Stimulated activated CD8-positive, alpha-beta memory T cell treated with anti-CD3 and anti-CD28 coated beads, Interleukin-12 subunit alpha, Interleukin-12 subunit beta, amount 100 ng/mL, for 24 hours (primary cell): ENCODE measurements around the gene LAIR2.
"Not testable (repeated sequence)": the region's sequence is repeated elsewhere in the genome, so short reads cannot be mapped to it uniquely, and the experiment has no call there.

Experiments
- DNase-seq: peaks from one replicate; pipeline ENCODE4 v3.0.0-alpha.2; 2020; ENCODE audit errors: extremely low read depth

Gene LAIR2

GRCh38 chr19:54493967-54494585 is 8.6 kb upstream of the LAIR2 start:
- DNase-seq, result no peak

GRCh38 chr19:54495284-54495683 is 7.3 kb upstream of the LAIR2 start:
- DNase-seq, result not testable (repeated sequence)

- not testable (repeated sequence) for DNase-seq
These were observed 4.7 kb upstream of the LAIR2 start for GRCh38 chr19:54497747-54498450.

- not testable (repeated sequence) for DNase-seq
These were observed 4.2 kb upstream of the LAIR2 start for GRCh38 chr19:54498451-54498772.

- not testable (repeated sequence) for DNase-seq
These were observed 2.9 kb downstream of the LAIR2 start for GRCh38 chr19:54505542-54505941.

GRCh38 chr19:54506079-54506478 is 3.4 kb downstream of the LAIR2 start:
- no peak for DNase-seq

- not testable (repeated sequence) for DNase-seq
These were observed 4.5 kb downstream of the LAIR2 start for GRCh38 chr19:54507038-54507717.

GRCh38 chr19:54507824-54508223 is 5.2 kb downstream of the LAIR2 start:
- DNase-seq, result no peak

- not testable (repeated sequence) for DNase-seq
These were observed 5.9 kb downstream of the LAIR2 start for GRCh38 chr19:54508487-54508886.

GRCh38 chr19:54509200-54509940 is 6.7 kb downstream of the LAIR2 start:
- DNase-seq, result not testable (repeated sequence)

- no peak for DNase-seq
These were observed 12.5 kb downstream of the LAIR2 start for GRCh38 chr19:54515156-54515555.

- DNase-seq, result no peak
These were observed 14.9 kb downstream of the LAIR2 start for GRCh38 chr19:54517483-54517882.

- DNase-seq, result no peak
These were observed 16.2 kb downstream of the LAIR2 start for GRCh38 chr19:54518844-54519243.

GRCh38 chr19:54521022-54521859 is 18.6 kb downstream of the LAIR2 start:
- DNase-seq, result no peak

- DNase-seq, result no peak
These were observed 19.4 kb downstream of the LAIR2 start for GRCh38 chr19:54521860-54522513.

GRCh38 chr19:54523403-54523802 is 20.8 kb downstream of the LAIR2 start:
- no peak for DNase-seq

- no peak for DNase-seq
These were observed 23.0 kb downstream of the LAIR2 start for GRCh38 chr19:54525636-54526035.

GRCh38 chr19:54526972-54527371 is 24.3 kb downstream of the LAIR2 start:
- DNase-seq, result no peak

GRCh38 chr19:54530866-54531265 is 28.2 kb downstream of the LAIR2 start:
- DNase-seq, result no peak

GRCh38 chr19:54532528-54532927 is 29.9 kb downstream of the LAIR2 start:
- DNase-seq, result no peak

- no peak for DNase-seq
These were observed 30.8 kb downstream of the LAIR2 start for GRCh38 chr19:54533476-54533875.
